SK-N-SH (cell line): ENCODE results near the gene TMEM38A. TPM values are rescaled to one million over a fixed set of nuclear protein-coding genes. Genes with fewer than 3 reads are reported as not detected.

Source experiments
- CHD2 ChIP-seq: fragments of 150-350 bp; IDR thresholded peaks from 2 replicates; pipeline ENCODE4 v1.6.1; 2018; ENCODE audit warnings: low read length; ENCODE audit not compliant: partially characterized antibody
- EZH2phosphoT487 ChIP-seq: fragments of 200-600 bp; sonication (generic); IDR thresholded peaks from 2 replicates; pipeline ENCODE4 v1.6.1; 2017; ENCODE audit warnings: low read depth, mixed run types, mild to moderate bottlenecking, antibody characterized with exemption, moderate library complexity, borderline replicate concordance
- FOSL2 ChIP-seq: IDR thresholded peaks from 2 replicates; pipeline ENCODE4 v1.4.0; 2012; ENCODE audit warnings: low read depth, mild to moderate bottlenecking, moderate library complexity, borderline replicate concordance
- FOXJ3 ChIP-seq: sonication (generic); formaldehyde crosslinking; IDR thresholded peaks from 2 replicates; pipeline ENCODE4 v1.5.1; 2020; ENCODE audit warnings: mild to moderate bottlenecking, missing genetic modification reagents
- FOXM1 ChIP-seq: IDR thresholded peaks from 2 replicates; pipeline ENCODE4 v1.4.0; 2012; ENCODE audit warnings: low read depth, mild to moderate bottlenecking
- GABPA ChIP-seq: IDR thresholded peaks from 2 replicates; pipeline ENCODE4 v1.4.0; 2012; ENCODE audit warnings: low read depth, mild to moderate bottlenecking
- GATA2 ChIP-seq: sonication (generic); formaldehyde crosslinking; IDR thresholded peaks from 2 replicates; pipeline ENCODE4 v1.5.0; 2020; ENCODE audit warnings: mild to moderate bottlenecking, missing genetic modification reagents
- JUND ChIP-seq: IDR thresholded peaks from 2 replicates; pipeline ENCODE4 v1.4.0; 2012
- MAX ChIP-seq: IDR thresholded peaks from 2 replicates; pipeline ENCODE4 v1.4.0; 2012; ENCODE audit warnings: low read depth
- MEF2A ChIP-seq: IDR thresholded peaks from 2 replicates; pipeline ENCODE4 v1.4.0; 2012; ENCODE audit warnings: low read depth, borderline replicate concordance
- NFIC ChIP-seq: IDR thresholded peaks from 2 replicates; pipeline ENCODE4 v1.4.0; 2012; ENCODE audit warnings: borderline replicate concordance
- NRF1 ChIP-seq: IDR thresholded peaks from 2 replicates; pipeline ENCODE4 v1.6.1; 2012; ENCODE audit warnings: low read depth, mild to moderate bottlenecking, low read length
- RAD21 ChIP-seq: IDR thresholded peaks from 2 replicates; pipeline ENCODE4 v1.6.1; 2012; ENCODE audit warnings: mild to moderate bottlenecking, low read length
- RCOR1 ChIP-seq: fragments of 150-350 bp; IDR thresholded peaks from 2 replicates; pipeline ENCODE4 v1.6.1; 2017; ENCODE audit warnings: antibody characterized with exemption, low read length
- SMC3 ChIP-seq: IDR thresholded peaks from 2 replicates; pipeline ENCODE4 v1.6.1; 2012; ENCODE audit warnings: low read depth, low read length, improper control_type of control experiment
- TAF1 ChIP-seq: IDR thresholded peaks from 2 replicates; pipeline ENCODE4 v1.6.1; 2012; ENCODE audit warnings: low read depth, mild to moderate bottlenecking, low read length, moderate library complexity, borderline replicate concordance
- USF1 ChIP-seq: IDR thresholded peaks from 2 replicates; pipeline ENCODE4 v1.4.0; 2012; ENCODE audit warnings: low read depth, borderline replicate concordance
- YY1 ChIP-seq: IDR thresholded peaks from 2 replicates; pipeline ENCODE4 v1.4.0; 2012; ENCODE audit warnings: low read depth, mild to moderate bottlenecking
- ZBTB33 ChIP-seq: IDR thresholded peaks from 2 replicates; pipeline ENCODE4 v1.4.0; 2012; ENCODE audit warnings: low read depth, borderline replicate concordance
- polyA plus RNA-seq, 3 experiments: library from polyadenylated mRNA; depleted of rRNA; stranded (reverse); fragments of >200 nt; gene quantifications; 2 replicates each; pipeline ENCODE4 v1.2.3, GENCODE V29; 2012

Gene TMEM38A
- polyA plus RNA-seq, 1 of the 3 experiments (the other 2 are of a cell fraction): 3.3 TPM

GRCh38 chr19:16628183-16628983 lies 32.6 kb upstream of the TMEM38A start, which contains the start of gene MED26 (continued):
- TF ChIP-seq NFIC: no peak
- no peak for TF ChIP-seq JUND
- no peak for TF ChIP-seq RAD21
- no peak for TF ChIP-seq FOSL2
- TF ChIP-seq USF1: peak; percentile 51; the same call in 1 of the 2 replicates
- TF ChIP-seq NRF1: peak; percentile 90
- no peak for TF ChIP-seq SMC3
- no peak for TF ChIP-seq FOXJ3 (CRISPR knock-in tag)
- no peak for TF ChIP-seq RCOR1
- no peak for TF ChIP-seq YY1
- TF ChIP-seq FOXM1: no peak
- TF ChIP-seq GATA2 (CRISPR knock-in tag): no peak
- no peak for TF ChIP-seq EZH2phosphoT487
- no peak for TF ChIP-seq ZBTB33
- TF ChIP-seq MEF2A: no peak
- TF ChIP-seq CHD2: no peak
- peak; percentile 72 for TF ChIP-seq MAX
- TF ChIP-seq TAF1: peak; percentile 97
- peak; percentile 33; the same call in 1 of the 2 replicates for TF ChIP-seq GABPA
